Measurements from ENCODE around the gene STARD10. TPM values are rescaled to one million over a fixed set of nuclear protein-coding genes. Genes with fewer than 3 reads are reported as not detected.

The STARD10 gene
- total and polyA plus RNA-seq, 2 of the 8 experiments (the other 6 are each of a cell fraction or from before 2014, with no cell fraction given), result 23.7 to 35.7 TPM

DNA sequence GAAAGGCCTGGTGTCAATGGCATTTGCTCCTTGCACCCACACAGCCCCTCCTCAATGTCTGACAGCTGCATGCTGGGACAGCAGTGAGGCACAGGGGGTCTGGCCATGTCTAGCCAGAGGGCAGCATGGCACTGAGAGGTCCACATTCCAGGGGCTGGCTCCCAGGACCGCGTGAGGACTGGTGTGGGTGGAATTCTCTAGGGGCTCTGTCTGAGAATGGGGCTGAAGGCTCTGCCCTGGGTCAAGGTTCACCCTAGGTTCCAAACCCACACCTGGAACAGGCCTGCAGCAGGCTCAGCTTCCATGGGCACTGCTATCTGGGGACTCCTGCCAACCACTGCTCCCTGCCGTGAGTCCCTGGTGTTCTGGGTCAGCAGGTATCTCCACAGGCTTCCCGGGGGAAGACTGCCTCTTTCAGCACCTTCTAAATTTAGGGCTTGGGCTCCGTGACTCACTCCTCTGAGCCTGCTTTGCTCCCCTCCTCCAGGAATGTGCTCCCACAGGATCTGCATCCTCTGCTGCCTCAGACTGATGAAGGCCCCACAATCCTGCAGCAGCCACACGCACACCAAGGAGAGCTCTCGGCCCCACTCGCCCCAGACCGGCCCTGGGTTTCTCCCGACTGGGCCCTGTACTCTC, 4.2 kb downstream of the STARD10 start:
- Histone ChIP-seq H2BK12ac (ENCODE audit: low read depth, low read length) (no peak overlapping the region), H3K27me3 (replicated peaks in 1 of 4; ENCODE audit: control insufficient read depth in 3 of 4, extremely low read depth in 1 of 4, insufficient read depth in 3 of 4, low read length in 3 of 4) (no peaks in the 10 kb centered on the region), H3K14ac (ENCODE audit: insufficient read length) (no peak overlapping the region), H2BK120ac (replicated peaks; ENCODE audit: low read depth, low read length) (no peak overlapping the region), H2AFZ (ENCODE audit: low read length) (no peak overlapping the region), H3K23ac (ENCODE audit: insufficient read length) (no peak overlapping the region), H3K4me1 (replicated peaks in 1 of 4; ENCODE audit: control insufficient read depth in 3 of 4, insufficient read depth in 4 of 4, low read length in 3 of 4) (peaks cover 3 to 5% (median 4%) of the 10 kb centered on the region in 4 experiments; a peak in 6 of 7 replicates), H4K5ac (ENCODE audit: insufficient read length, low read depth, low read length) (no peak overlapping the region), H3K18ac (ENCODE audit: extremely low read depth, low read length) (no peak overlapping the region), H3K23me2 (ENCODE audit: low read depth, low read length) (no peaks in the 10 kb centered on the region), H2BK20ac (ENCODE audit: low read length) (no peak overlapping the region), H2BK5ac (ENCODE audit: low read depth, low read length) (peak overlapping the region; percentile 44; the same call in 1 of the 2 replicates), H3K27ac (ENCODE audit: low read depth, low read length) (no peak overlapping the region), H4K20me1 (replicated peaks in 1 of 2; ENCODE audit: control insufficient read depth in 1 of 2, insufficient read depth in 2 of 2, low read length in 2 of 2) (no peaks in the 10 kb centered on the region), H4K8ac (ENCODE audit: extremely low read depth, insufficient read depth, low read length) (no peak overlapping the region; the same call in 1 of the 2 replicates), H3K79me1 (ENCODE audit: low read depth, low read length) (0 out of 2 replicates have a peak, but pooled peaks cover 2% of the 10 kb centered on the region), H4K91ac (replicated peaks; ENCODE audit: insufficient read length, low read length) (no peak overlapping the region), H3K79me2 (ENCODE audit: control insufficient read depth in 1 of 2, insufficient read depth in 2 of 2, low read length in 2 of 2) (no peaks in the 10 kb centered on the region), H3K56ac (replicated peaks; ENCODE audit: insufficient read length, low read depth, low read length) (no peak overlapping the region), H3K36me3 (ENCODE audit: control insufficient read depth in 2 of 4, insufficient read depth in 4 of 4, low read length in 3 of 4) (no peaks in the 10 kb centered on the region), H3K9ac (replicated peaks in 1 of 4; ENCODE audit: extremely low read depth in 1 of 4, low read depth in 3 of 4, low read length in 3 of 4) (no peak overlapping the region), H3K4ac (replicated peaks; ENCODE audit: insufficient read length, low read depth, low read length) (no peak overlapping the region), H2BK15ac (ENCODE audit: low read length) (no peak overlapping the region), H3K4me2 (ENCODE audit: insufficient read depth in 1 of 2, low read depth in 2 of 2, low read length in 2 of 2) (no peak overlapping the region), H2AK5ac (ENCODE audit: low read depth, low read length) (no peak overlapping the region), H3K9me3 (ENCODE audit: insufficient read depth in 2 of 2, low read depth in 1 of 2, low read length in 1 of 2) (no peaks in the 10 kb centered on the region), H3K4me3 (ENCODE audit: extremely low read depth in 1 of 4, insufficient read depth in 2 of 4, low read depth in 3 of 4, low read length in 4 of 4) (no peak overlapping the region)
- POLR2A ChIA-PET (ENCODE audit: partially characterized antibody), result interaction anchor here (1.1 to 1.4 kb wide), 3 partner anchors 9 to 23 kb away, joined by 3 to 4 read pairs (median 3); no protein-coding TSS in a partner anchor
- CTCF ChIA-PET (ENCODE audit: partially characterized antibody), result interaction anchor here (0.6 to 2.7 kb wide), 13 partner anchors 14 to 396 kb away, joined by 3 to 13 read pairs (median 4); no protein-coding TSS in a partner anchor
- whole genome bisulfite sequencing, 2 experiments (ENCODE audit: extremely low coverage in 1 of 2, insufficient coverage in 1 of 2, insufficient read length in 1 of 2, insufficient replicate concordance in 2 of 2, low coverage in 1 of 2, low lambda C conversion rate in 2 of 2, missing lambda C conversion rate in 1 of 2), result 84% methylated on average over 10 of the region's 10 CpGs; no CpG with 5 or more reads in 1 of the 2 experiments
- DNase-seq (ENCODE audit: low read depth in 1 of 2, low spot score in 2 of 2) (no peak), FAIRE-seq (no peak)
- TF ChIP-seq GTF2F1 (IDR thresholded peaks at IDR 0.05; ENCODE audit: borderline replicate concordance, low read depth, low read length) (no peak), JUND (IDR thresholded peaks at IDR 0.05; ENCODE audit: low read length) (no peak), HDAC2 (IDR thresholded peaks at IDR 0.05; ENCODE audit: borderline replicate concordance in 1 of 2, low read depth in 2 of 2, low read length in 2 of 2) (no peak), RNF2 (IDR thresholded peaks at IDR 0.05; ENCODE audit: borderline replicate concordance, low read depth, low read length, missing control alignments, poor library complexity, severe bottlenecking) (no peak), SP1 (IDR thresholded peaks at IDR 0.05; ENCODE audit: low read depth, low read length) (no peak), CHD2 (IDR thresholded peaks at IDR 0.05; ENCODE audit: low read length) (no peak), SUZ12 (IDR thresholded peaks at IDR 0.05; ENCODE audit: low read length) (no peak), SP4 (IDR thresholded peaks at IDR 0.05; ENCODE audit: low read length) (no peak), CTBP2 (IDR thresholded peaks at IDR 0.05; ENCODE audit: borderline replicate concordance, insufficient read depth, insufficient read length, low read length) (no peak)
- TF ChIP-seq, protein P1, sequence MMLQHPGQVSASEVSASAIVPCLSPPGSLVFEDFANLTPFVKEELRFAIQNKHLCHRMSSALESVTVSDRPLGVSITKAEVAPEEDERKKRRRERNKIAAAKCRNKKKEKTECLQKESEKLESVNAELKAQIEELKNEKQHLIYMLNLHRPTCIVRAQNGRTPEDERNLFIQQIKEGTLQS (IDR thresholded peaks at IDR 0.05; ENCODE audit: insufficient read depth, low read depth, low read length), result no peak

Measured in H1 (cell line).